NCI-H345 (cell line): ENCODE results near the gene CSF2.

ENCODE experiments used
- DNase-seq: peaks from one replicate; lab custom pipeline; 2025; lab: John Stamatoyannopoulos, UW

Gene CSF2

DNA sequence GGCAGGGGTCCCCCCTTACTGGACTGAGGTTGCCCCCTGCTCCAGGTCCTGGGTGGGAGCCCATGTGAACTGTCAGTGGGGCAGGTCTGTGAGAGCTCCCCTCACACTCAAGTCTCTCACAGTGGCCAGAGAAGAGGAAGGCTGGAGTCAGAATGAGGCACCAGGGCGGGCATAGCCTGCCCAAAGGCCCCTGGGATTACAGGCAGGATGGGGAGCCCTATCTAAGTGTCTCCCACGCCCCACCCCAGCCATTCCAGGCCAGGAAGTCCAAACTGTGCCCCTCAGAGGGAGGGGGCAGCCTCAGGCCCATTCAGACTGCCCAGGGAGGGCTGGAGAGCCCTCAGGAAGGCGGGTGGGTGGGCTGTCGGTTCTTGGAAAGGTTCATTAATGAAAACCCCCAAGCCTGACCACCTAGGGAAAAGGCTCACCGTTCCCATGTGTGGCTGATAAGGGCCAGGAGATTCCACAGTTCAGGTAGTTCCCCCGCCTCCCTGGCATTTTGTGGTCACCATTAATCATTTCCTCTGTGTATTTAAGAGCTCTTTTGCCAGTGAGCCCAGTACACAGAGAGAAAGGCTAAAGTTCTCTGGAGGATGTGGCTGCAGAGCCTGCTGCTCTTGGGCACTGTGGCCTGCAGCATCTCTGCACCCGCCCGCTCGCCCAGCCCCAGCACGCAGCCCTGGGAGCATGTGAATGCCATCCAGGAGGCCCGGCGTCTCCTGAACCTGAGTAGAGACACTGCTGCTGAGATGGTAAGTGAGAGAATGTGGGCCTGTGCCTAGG lies at the start of gene CSF2:
Gene CSF2, plus strand, starts transcription at position 559 of the 783 bp plus-strand sequence. Its CDS starts 35 bp downstream, at position 594.
- DNase-seq = no peak

- no peak for DNase-seq
These were observed 49.5 kb upstream of the CSF2 start for GRCh38 chr5:132024117-132024435.

GRCh38 chr5:132024789-132025402 lies 48.7 kb upstream of the CSF2 start:
- no peak for DNase-seq

- no peak for DNase-seq
These were observed 48.1 kb upstream of the CSF2 start for GRCh38 chr5:132025403-132025971.

GRCh38 chr5:132026516-132027008 lies 47.0 kb upstream of the CSF2 start:
- no peak for DNase-seq

DNA sequence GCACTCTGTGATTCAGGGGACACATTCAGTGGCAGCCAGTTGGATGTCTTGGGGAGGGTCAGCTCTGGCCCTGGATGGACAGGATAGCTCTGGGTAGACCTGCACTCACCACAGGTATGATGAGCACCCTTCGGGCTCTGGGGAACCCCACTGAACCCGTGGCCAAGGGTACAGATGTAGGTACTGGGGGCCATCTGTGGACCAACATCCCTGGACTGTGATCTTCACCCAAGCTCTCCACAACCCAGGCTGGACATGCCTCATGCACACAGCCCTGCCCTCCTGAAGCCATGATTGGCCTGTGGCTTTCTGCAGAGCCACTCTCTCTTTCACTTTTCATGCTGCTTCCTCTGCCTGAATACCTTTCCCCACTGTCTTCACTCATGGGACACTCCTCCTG lies 46.6 kb upstream of the CSF2 start:
- DNase-seq = no peak

DNA sequence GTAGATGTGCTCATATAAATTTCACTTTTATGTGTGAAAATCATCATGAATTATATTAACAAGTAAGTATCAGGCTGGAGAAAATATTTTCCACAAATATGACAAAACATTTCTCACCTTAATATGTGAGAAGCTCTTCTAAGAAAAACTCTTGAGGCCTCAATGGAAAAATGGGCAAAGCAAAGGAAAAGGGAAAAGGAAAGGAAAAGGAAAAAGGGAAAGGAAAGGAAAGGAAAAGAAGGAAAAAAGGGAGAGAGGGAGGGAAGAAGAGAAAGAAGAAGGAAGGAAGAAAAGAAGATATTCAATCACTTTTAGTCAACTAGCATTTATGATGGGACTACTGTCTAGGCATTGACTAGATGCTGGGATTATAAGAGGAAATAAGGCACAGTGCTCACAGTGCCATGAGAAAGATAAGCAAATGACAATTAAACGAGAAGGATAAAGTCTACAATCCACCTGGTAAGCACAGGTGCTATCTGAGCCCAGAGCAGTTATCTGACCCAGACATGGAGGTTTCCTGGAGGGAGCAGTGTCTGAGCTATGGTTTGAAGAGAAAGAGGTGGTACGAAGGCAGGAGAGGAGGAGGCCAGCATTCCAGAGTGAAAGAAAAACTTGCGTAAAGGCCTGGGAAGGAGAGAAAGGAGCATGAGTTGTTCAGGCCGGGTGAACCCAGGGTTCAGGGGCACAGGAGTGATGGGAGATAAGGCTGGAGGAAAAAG lies 43.8 kb upstream of the CSF2 start:
- no peak for DNase-seq

GRCh38 chr5:132030610-132031009 lies 43.0 kb upstream of the CSF2 start:
- DNase-seq = no peak

DNA sequence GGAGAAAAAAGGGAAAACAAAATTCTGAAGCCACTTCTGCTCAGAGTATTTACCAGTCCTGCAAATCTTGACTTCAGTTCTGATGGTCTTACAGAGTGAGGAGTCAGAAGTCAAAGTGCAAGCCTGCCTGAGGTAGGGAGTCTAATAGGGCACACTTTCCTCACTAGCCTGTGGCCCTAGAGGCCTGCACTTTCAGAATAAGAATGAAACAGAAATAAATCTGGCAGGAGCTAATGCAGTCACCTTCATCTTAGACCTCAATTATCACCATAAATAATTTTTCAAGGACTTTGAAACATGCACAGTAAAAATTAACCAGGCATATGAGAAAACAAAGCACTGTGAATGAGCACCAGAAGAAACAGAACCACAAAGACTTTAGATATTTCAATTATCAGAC lies 41.4 kb upstream of the CSF2 start:
- DNase-seq = no peak

- no peak for DNase-seq
These were observed 40.5 kb upstream of the CSF2 start for GRCh38 chr5:132033122-132033521.

DNA sequence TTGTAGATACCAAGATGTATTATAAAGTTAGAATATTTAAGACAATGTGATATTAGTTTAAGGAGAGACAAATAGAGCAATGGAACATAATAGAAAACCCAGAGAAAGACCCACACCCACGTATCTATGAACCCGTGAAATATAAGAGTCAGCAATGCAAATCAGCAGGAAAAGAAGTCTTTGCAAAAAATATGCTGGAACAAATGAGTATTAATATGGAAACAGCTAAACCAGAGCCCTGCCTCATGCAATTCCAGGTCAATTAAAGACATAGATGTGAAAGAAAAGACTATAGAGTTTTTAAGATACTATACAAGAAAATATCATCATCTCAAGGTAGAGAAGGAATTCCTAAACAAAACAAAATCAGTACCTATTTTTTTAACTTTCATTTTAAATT lies 36.2 kb upstream of the CSF2 start:
- no peak for DNase-seq

GRCh38 chr5:132044207-132044606 lies 29.4 kb upstream of the CSF2 start:
- no peak for DNase-seq

GRCh38 chr5:132046880-132047299 lies 26.7 kb upstream of the CSF2 start:
- peak; percentile 16 for DNase-seq

- no peak for DNase-seq
These were observed 24.5 kb upstream of the CSF2 start for GRCh38 chr5:132049093-132049492.

- DNase-seq = no peak
These were observed 24.0 kb upstream of the CSF2 start for GRCh38 chr5:132049559-132049958.

DNA sequence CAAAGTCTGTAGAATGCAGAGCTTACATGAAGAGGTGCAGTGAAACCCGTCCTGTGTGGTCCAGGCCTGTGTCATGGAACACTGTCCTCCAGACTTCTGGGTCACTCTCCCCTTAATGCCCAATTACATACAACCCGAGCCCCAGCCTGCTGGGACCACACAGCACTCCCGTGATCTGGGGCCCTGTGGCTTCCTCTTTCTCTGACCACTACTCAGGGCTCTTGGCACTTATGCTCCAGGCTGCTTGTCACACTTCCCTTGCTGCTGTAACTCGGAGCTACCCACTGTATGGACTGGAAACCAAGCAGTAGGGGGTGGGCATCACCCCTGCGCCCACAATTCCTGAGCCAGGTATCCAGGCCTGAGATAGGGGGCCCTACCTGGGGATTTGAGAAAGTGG lies 23.5 kb upstream of the CSF2 start:
- no peak for DNase-seq

GRCh38 chr5:132050661-132051552 lies 22.7 kb upstream of the CSF2 start:
- peak; percentile 12 for DNase-seq

GRCh38 chr5:132052520-132052919 lies 21.1 kb upstream of the CSF2 start:
- DNase-seq = no peak

DNA sequence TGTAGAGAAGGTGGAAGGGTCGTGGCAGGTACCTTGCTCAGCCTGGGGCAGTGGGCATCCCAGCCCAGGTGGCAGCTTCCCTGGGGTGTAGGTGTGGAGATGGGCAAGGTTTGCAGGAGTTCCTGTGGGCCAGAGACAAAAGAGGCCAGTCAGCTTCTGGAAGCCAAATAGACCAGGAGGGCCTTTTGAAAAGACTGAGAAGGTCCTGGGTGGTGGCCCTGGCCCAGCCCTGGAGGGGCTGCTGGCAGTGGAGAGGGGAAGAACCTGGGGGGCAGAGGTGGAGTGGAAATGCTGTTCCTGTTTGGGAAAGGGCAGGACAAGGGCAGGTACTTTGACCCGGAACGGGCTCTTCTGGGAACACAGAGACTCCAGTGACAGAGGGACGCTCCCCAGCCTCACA lies 20.1 kb upstream of the CSF2 start:
- DNase-seq = no peak

DNA sequence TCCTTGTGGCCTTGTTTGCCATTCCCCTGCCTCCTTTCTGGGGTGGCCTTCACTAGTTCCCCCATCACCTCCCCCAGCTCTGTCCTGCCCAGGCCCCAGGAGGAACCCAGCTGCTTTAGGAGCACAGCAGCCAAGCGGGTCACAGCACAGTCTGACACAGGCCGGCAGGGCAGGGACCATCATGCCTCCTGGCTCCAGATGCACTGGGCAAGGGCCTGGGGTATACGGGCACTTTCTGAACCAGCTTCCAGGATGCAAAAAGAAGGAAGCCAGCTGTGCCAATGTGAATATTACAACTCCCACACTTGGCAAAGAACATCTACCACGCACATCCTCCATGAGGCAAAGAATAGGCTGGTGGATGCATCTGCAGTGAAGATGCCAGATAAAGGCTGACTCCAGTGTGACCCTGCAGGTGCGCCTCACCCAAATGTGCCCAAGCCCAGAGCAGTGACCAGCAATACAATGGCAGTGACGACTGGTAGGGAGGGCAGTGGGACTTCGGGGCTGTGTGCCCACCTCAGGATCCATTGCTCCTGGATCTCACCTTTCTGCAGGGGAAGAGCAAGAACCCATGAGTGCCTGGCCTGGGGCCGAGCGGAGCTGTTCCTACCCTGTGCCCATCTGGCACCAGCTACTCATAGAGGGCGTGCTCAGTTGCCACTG lies 19.4 kb upstream of the CSF2 start:
- no peak for DNase-seq
